OCI-LY3 (cell line): ENCODE results near the gene WWOX.

ENCODE experiments used
- H2AFZ ChIP-seq: fragments of 200-600, 300-600 bp; shearing (Covaris generic); 2 replicates; pipeline ENCODE4 v1.6.0; 2014; ENCODE audit warnings: antibody characterized with exemption, low read depth, low read length
- H3K27ac ChIP-seq: fragments of 200-600, 300-600 bp; sonication (generic); 2 replicates; pipeline ENCODE4 v1.5.1; 2014; ENCODE audit warnings: mild to moderate bottlenecking, low read length, moderate library complexity, mixed read lengths
- H3K27me3 ChIP-seq: fragments of 200-600, 300-600 bp; sonication (generic); 2 replicates; pipeline ENCODE4 v1.6.1; 2014; ENCODE audit warnings: low read depth, low read length, mixed read lengths
- H3K36me3 ChIP-seq: fragments of 200-600, 300-600 bp; sonication (generic); replicated peaks from 2 replicates; pipeline ENCODE3; 2014; ENCODE audit warnings: low read depth, low read length, mixed read lengths
- H3K4me1 ChIP-seq: fragments of 300-600, 200-600 bp; sonication (generic); 2 replicates; pipeline ENCODE4 v1.6.1; 2014; ENCODE audit warnings: low read length, mixed read lengths
- H3K4me2 ChIP-seq: fragments of 200-600, 300-600 bp; sonication (generic); 2 replicates; pipeline ENCODE4 v1.6.1; 2014; ENCODE audit warnings: low read length, mixed read lengths
- H3K4me3 ChIP-seq: fragments of 300-600, 200-600 bp; sonication (generic); 2 replicates; pipeline ENCODE4 v1.5.1; 2014; ENCODE audit warnings: antibody characterized with exemption, mild to moderate bottlenecking, low read length, moderate library complexity
- H3K79me2 ChIP-seq: fragments of 300-600, 200-600 bp; shearing (Covaris generic); 2 replicates; pipeline ENCODE4 v1.6.1; 2014; ENCODE audit warnings: mild to moderate bottlenecking, low read length, mixed read lengths
- H3K9ac ChIP-seq: fragments of 300-600, 200-600 bp; shearing (Covaris generic); 2 replicates; pipeline ENCODE4 v1.6.0; 2014; ENCODE audit warnings: mild to moderate bottlenecking, low read length, moderate library complexity
- H3K9me3 ChIP-seq: fragments of 200-600, 300-600 bp; shearing (Covaris generic); 2 replicates; pipeline ENCODE4 v1.6.1; 2014; ENCODE audit warnings: low read length, mixed read lengths; ENCODE audit not compliant: insufficient read depth
- H4K20me1 ChIP-seq: fragments of 200-600, 300-600 bp; sonication (generic); 2 replicates; pipeline ENCODE4 v1.6.1; 2016; ENCODE audit warnings: low read length, mixed read lengths; ENCODE audit not compliant: insufficient read depth
- EZH2phosphoT487 ChIP-seq: fragments of 200-600 bp; shearing (Covaris generic); IDR thresholded peaks from 2 replicates; pipeline ENCODE4 v1.6.1; 2018; ENCODE audit warnings: antibody characterized with exemption, mixed run types, low read depth
- TF ChIP-seq, protein P1 (sequence below): fragments of 200-600, 300-600 bp; sonication (generic); IDR thresholded peaks from 2 replicates; pipeline ENCODE4 v1.5.1; 2014; ENCODE audit warnings: antibody characterized with exemption, low read length, low read depth

WWOX gene

DNA sequence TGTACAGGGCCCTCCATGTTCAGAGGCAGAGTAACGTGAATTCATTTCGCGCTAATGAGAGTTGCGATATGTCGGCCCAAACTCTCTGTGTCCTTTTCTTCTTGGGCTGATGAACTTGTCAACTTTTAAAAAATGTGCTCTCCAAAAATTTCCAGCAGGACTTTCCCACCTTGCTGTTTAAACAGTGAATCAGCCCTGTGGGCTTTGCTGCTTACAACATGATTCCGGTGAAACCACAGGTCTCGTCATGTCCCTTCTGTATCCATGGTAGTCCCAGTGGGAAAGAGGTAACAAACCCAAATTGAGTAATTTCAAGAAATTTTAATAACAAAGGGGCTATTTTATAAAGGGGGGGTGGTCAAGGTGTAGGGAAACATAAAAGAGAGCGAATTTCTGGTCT, 888.2 kb downstream of the WWOX start:
- Histone ChIP-seq H3K79me2 (no peaks in the 10 kb centered on the region), H3K4me3 (no peak overlapping the region), H3K27ac (no peak overlapping the region), H2AFZ (no peak overlapping the region), H3K36me3 (no peaks in the 10 kb centered on the region), H3K4me2 (no peak overlapping the region), H3K4me1 (peaks cover 29% of the 10 kb centered on the region), H4K20me1 (no peaks in the 10 kb centered on the region), H3K9ac (no peak overlapping the region), H3K9me3 (no peaks in the 10 kb centered on the region), H3K27me3 (0 out of 2 replicates have a peak, but pooled peaks cover 6% of the 10 kb centered on the region)
- TF ChIP-seq EZH2phosphoT487 = no peak
- TF ChIP-seq, protein P1, sequence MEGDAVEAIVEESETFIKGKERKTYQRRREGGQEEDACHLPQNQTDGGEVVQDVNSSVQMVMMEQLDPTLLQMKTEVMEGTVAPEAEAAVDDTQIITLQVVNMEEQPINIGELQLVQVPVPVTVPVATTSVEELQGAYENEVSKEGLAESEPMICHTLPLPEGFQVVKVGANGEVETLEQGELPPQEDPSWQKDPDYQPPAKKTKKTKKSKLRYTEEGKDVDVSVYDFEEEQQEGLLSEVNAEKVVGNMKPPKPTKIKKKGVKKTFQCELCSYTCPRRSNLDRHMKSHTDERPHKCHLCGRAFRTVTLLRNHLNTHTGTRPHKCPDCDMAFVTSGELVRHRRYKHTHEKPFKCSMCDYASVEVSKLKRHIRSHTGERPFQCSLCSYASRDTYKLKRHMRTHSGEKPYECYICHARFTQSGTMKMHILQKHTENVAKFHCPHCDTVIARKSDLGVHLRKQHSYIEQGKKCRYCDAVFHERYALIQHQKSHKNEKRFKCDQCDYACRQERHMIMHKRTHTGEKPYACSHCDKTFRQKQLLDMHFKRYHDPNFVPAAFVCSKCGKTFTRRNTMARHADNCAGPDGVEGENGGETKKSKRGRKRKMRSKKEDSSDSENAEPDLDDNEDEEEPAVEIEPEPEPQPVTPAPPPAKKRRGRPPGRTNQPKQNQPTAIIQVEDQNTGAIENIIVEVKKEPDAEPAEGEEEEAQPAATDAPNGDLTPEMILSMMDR = no peak

DNA sequence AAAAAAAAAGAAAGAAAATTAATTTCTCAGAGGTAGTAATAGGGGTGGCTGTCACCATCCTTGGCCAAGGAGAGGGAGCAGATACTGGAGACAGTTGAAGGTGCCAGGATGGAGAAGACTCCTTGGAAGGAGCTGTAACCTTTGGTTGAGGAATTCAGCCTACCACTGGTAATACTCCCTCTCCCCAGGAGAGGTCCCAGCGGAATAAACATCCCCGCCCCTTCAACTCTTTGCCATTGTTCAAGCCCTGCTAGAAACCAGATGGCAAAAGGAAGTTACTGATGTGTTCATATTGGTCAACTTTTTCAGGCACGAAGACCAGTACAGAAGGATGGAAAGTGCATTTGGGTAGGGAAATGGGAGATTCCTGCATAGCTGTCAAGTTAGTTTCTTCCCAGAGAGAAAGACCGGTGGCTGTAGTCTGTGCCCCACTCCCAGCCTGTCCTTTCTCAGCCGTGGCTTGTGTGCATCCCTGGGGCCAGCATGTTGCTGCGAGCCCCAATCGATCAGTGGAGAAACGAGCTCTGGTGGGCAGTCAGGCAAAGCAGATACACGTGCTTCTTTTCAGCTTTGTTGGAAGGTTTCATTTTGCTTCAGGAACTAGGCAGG, 889.0 kb downstream of the WWOX start:
- no peaks in the 10 kb centered on the region for H4K20me1 ChIP-seq
- 0 out of 2 replicates have a peak, but pooled peaks cover 6% of the 10 kb centered on the region for H3K27me3 ChIP-seq
- H3K27ac ChIP-seq = no peak overlapping the region
- no peak overlapping the region for H3K9ac ChIP-seq
- TF ChIP-seq, protein P1 = no peak
- no peak for TF ChIP-seq EZH2phosphoT487
- no peaks in the 10 kb centered on the region for H3K36me3 ChIP-seq
- H3K79me2 ChIP-seq = no peaks in the 10 kb centered on the region
- no peak overlapping the region for H2AFZ ChIP-seq
- H3K4me3 ChIP-seq = no peak overlapping the region
- H3K4me2 ChIP-seq = no peak overlapping the region
- H3K4me1 ChIP-seq = peaks cover 29% of the 10 kb centered on the region
- H3K9me3 ChIP-seq = no peaks in the 10 kb centered on the region

DNA sequence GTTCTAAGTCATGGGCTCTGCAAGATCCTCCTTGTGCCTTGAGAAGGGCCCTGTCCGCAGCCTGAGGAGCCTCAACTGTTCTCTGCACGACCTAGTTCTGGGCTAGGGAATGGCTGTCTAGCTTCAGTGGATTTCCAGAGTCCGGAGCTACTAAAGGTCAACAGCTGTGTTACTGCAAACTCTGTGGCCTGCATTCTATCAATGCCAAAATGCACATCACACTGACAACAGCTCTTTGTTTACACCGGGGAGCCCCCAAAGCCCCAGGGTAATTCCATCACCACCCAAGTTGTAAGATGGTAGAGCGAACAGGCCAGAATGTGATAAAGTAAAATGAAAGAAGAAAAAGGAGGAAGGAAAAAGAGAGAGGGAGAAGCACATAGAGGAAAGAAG, 890.9 kb downstream of the WWOX start:
- no peaks in the 10 kb centered on the region for H3K9me3 ChIP-seq
- no peaks in the 10 kb centered on the region for H3K36me3 ChIP-seq
- TF ChIP-seq, protein P1 = no peak
- no peak for TF ChIP-seq EZH2phosphoT487

DNA sequence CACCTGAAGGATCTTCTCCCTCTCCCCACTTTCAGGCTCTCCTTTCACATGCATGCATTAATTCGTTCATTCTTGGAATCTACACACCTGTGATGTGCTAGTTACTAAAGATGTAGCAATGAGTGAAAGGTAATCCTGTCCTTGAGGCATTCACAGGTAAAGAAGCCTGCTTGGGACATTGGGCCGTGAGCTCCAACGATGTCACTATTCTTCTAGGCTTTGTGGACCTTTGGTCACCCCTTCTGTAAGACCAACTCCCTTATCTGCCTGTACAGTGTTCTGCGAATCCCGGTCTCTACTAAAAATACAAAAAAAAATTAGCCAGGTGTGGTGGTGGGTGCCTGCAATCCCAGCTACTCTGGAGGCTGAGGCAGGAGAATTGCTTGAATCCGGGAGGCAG, 892.5 kb downstream of the WWOX start:
- Histone ChIP-seq H3K9me3 (no peaks in the 10 kb centered on the region), H3K79me2 (no peaks in the 10 kb centered on the region), H3K36me3 (no peaks in the 10 kb centered on the region), H4K20me1 (no peaks in the 10 kb centered on the region), H2AFZ (no peak overlapping the region), H3K27me3 (peaks cover 12% of the 10 kb centered on the region; the same call in 1 of the 2 replicates), H3K4me1 (peaks cover 29% of the 10 kb centered on the region), H3K4me3 (no peak overlapping the region), H3K4me2 (no peak overlapping the region), H3K9ac (no peak overlapping the region), H3K27ac (no peak overlapping the region)
- TF ChIP-seq EZH2phosphoT487 = no peak
- TF ChIP-seq, protein P1 = no peak

More for the DNA sequence above, 890.9 kb downstream of the WWOX start:
- Histone ChIP-seq H4K20me1 (no peaks in the 10 kb centered on the region), H3K27me3 (peaks cover 7% of the 10 kb centered on the region; the same call in 1 of the 2 replicates), H3K4me2 (peak overlapping the region; percentile 69), H2AFZ (0 out of 2 replicates have a peak overlapping the region, but pooled peaks have one; percentile 17), H3K4me3 (peak overlapping the region; percentile 48), H3K79me2 (no peaks in the 10 kb centered on the region), H3K27ac (peak overlapping the region; percentile 63), H3K4me1 (peaks cover 29% of the 10 kb centered on the region), H3K9ac (peak overlapping the region; percentile 16; the same call in 1 of the 2 replicates)
